GM18508 (cell line): ENCODE measurements around the gene NUP54.

ENCODE experiments used
- ATAC-seq: cut with Tn5 transposase; IDR thresholded peaks from one replicate; pipeline ENCODE4 v1.9.1; 2021; ENCODE audit warnings: moderate number of reproducible peaks; ENCODE audit not compliant: insufficient read depth, unreplicated experiment

Gene NUP54

DNA sequence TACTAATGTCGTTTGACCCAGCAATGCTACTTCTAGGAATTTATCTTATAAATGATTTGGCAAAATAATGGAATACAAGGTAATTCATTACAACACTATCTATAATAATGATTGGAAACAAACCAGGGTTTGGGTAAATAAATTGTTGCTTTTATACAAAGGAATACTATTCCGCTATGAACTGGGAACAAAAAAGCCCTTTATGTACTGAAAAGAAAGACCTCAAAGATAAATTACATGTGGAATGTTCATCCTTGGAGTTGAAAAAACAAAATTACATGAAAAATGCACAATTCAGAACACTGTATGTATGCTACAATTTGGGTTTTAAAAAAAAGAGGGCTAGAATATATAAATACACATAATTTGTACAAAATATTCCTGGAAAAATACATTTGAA lies 5.2 kb upstream of the NUP54 start:
- ATAC-seq, result no peak

DNA sequence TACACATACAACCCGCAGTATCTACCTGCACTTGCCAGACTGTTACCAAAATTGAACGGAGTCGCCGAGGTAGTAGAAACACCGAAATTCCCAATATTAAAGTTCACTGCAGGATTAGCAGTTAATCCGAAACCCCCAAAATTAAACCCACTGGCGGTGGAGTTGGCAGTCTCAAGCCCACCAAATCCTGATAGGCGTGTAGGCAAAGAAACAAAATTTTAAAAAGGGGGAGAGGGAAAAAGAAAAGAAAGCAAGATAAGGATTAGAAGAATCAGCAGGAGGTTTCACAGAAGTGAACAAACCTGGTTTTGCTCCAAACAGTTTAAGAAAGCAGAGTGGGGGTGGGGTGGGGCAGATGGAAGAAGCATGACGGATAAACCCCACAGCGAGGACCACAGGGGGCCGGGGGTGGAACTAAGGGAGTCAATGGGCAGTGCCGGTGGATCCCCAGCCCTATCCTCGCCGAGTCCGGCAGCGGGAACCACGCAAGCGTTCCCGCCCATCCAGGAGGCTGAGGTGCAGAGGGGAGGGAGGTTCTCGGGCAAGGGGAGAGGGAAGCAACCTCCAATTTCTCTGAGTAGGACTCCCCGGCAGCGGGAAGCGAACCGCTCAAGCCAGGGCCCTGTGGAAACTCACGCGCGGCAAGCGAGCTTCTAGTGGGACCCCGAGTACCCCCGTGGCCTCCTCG lies 599 bp downstream of the NUP54 start:
- ATAC-seq, result no peak

DNA sequence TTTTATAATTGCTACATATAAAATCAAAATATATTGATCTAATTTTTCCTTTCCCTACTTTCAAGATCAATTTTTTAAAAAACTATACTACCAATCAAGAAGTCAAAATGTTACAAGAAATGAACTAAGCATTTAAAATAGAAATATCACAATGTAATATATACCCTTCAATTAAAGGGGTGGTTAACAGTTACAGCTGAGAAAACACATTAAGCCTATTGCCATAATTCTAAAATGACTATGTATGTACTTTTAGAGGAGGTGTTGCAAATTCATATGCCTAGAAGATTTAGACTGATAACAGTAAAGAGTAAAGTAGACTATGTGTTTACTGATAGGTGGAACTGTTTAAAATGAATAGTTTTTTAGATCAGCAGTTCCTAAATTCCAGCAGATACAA lies 3.7 kb downstream of the NUP54 start:
- ATAC-seq, result no peak

DNA sequence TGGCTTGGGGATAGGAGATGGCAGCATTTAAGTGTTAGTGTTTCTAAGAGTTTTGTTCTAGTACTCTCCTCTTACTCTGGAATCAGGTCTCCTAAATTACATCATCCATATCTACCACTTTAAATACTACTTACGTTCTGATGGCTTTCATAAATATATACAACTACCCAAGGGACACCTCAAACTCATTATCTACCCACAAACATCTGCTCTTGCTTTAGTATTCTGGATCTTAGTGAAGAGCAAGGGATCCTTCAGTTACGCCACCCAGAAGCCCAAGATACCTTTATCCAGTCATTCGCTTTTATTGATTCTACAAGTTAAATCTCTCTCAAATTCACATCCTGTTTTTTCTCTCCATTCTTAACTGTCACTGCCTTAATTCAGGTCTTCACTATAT lies 7.0 kb downstream of the NUP54 start:
- no peak for ATAC-seq

DNA sequence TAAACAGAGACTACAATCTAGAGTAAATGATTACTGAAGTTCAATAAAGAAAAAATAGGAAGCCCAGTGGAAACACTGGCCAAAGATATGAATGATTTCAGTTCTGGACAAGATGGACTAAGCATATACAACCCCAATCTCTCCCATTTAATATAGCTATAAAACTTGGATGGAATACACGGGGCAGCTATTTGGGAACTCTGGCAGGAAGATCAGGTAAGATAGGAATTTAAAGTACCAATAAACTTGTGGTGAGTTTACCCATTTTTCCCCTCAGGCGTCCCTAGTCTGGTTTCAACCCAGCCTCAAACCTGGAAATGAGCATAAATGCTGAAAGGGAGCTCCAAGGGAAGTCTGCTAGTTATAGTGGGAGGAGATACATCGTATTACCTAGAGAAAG lies 20.4 kb downstream of the NUP54 start:
- no peak for ATAC-seq

DNA sequence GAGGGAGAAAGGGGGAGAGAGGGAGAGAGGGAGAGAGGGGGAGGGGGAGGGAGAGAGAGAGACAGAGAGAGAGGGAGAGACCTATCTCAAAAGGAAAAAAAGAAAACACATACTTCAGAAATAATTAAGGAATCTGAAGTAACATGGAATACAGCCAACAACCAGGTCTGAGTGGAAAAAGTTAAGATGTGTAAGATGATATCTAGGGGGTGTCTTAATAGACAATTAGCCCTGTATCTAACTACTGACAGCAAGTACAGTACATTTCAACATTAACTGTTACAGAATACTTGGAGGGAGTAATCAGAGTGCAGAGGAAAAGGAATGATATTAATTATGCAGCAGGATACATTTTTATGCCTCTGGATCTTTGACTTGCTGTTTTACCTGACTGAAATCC lies 22.4 kb downstream of the NUP54 start:
- no peak for ATAC-seq

DNA sequence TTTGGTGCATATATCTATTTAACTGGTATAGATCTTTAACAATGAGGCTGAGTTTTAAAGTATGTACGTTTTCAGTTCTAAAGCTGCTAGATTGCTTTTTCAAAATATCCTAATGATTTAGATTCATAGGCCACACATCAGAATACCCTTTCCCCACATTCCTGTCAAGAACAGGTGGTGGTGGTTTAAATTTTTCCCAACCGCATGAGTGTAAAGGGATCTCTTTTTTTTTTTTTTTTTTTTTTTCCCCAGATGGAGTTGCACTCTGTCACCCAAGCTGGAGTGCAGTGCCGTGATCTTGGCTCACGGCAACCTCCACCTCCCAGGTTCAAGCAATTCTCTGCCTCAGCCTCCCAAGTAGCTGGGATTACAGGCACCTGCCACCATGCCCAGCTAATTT lies 28.0 kb downstream of the NUP54 start:
- no peak for ATAC-seq

DNA sequence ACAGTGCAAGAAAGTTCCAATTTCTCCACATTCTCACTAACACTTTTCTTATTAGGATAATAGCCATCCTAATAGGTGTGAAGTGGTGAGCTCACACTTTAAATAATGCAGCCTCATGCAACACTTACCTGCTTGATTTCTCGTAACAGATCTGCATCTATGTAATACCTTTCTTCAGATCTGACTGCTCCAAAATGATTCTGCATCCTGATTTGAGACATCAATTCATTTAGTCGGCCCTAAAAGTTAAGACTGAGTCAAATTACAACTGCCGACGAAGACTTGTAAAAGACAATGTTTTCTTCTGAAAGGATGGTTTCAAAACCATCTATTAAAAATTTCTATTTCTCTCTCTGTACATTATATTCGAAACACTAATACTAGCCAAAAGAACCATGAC lies 30.7 kb downstream of the NUP54 start:
- ATAC-seq, result no peak

DNA sequence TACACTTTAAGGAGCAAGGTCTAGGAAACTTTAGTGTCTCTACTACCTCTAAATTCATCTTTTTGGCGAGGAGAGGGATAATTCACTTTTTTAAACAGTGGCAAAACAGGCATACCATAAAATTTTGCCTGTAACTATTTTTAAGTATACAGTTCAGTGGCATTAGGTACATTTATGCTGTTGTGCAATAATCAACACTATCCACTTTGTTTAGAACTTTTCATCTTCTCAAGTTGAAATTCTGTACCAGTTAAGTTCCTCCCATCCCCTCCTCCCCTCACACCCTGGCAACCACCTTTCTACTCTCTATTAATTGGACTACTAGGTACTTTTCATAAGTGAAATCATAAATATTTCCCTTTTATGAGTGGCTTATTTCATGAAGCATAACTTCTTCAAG lies 31.4 kb downstream of the NUP54 start:
- ATAC-seq, result no peak

DNA sequence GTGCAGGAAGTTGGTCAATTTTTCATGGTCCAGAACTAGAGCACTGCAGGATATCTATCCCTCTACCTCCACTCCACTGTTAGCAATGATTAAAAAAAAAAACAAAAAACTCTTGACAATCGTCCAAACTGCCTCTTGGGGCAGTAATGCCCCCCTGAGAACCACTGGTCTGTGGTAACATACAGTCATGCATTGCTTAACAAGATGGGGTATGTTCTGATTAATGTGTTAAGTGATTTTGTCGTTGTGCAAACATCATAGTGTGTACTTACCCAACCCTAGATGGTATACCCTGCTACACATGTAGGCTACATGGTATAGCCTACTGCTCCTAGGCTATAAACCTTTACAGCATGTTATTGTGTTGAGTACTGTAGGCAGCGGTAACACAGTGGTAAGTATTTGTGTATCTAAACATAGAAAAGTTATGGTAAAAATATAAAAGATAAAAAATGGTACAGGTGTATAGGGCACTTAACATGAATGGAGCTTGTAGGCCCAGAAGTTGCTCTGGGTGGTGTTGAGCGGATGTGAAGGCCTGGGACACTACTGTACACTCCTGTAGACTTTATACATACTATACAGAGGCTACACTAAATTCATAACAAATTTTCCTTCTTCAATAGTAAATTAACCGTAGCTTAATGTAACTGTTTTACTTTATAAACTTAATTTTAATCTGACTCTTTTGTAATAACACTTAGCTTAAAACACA lies 39.6 kb downstream of the NUP54 start:
- ATAC-seq, result no peak

DNA sequence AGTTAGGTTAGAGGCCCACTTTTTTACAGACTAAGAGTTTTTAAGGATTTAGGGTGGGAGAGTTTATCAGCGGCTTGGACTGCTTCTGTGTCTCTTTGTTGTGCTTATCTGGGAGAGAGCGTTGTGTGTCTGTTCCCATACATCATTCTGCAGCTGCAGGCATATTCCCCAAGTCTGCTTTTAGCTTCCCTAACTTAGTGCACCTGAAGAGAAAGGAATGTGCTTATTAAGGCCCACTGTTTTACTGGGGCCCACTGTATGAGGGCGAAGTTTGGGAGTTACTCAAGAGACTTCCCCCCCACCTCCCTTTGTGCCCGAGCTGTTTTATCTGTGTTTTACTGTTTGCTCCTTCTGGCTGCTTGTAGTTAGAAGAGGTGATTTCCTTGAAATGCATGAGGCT lies 41.8 kb downstream of the NUP54 start:
- ATAC-seq, result no peak

DNA sequence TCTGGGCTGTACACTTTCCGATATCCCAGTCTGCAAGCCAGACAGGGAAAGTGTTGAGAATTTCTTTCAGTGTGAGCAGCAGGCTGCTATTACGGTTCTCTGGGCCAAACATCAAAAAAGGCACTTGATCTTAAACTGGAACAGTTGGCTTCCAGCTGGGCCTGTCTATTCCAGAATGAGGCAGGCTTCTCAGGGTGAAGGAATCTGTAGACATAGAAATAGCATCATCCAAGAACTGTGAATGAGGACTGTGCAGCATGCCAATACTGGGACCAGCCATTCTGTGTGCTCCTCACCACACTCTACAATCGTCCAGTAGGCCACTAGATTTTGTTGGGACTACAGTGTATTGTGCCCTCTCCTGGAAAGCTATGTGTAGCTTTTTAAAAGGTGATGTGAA lies 42.5 kb downstream of the NUP54 start:
- ATAC-seq, result no peak

DNA sequence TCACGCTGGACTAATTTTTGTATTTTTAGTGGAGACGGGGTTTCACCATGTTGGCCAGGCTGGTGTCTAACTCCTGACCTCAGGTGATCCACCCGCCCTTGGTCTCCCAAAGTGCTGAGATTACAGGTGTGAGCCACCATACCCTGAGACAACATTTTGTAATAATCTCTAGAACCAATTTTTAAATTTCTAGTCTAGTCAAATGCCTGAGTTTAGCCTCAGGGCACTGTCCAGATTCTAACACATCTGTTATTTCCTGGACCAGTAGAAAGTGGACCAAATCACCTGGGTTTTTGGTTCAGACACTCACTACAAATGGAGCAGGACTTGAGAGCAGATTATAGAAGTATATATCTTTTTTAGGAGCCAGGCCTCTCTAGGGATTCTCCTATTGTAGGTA lies 52.1 kb downstream of the NUP54 start:
- no peak for ATAC-seq

DNA sequence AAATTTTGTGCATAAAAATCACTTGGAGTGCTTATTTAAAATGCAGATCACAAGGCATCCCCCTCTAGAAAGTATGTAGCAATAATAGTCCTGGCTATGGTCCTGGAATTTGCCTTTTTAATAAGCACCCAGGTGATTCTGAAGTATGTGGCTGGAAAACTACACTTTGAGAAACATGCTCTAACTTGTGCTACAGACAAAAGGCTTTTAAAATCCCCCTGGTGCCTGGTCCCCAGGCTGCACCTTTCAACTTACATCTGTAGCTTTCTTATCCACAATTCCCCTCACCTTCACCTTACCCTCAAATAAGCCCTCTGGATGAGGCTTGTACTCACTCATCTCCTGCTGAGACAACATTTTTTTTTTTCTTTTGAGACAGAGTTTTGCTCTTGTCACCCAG lies 52.6 kb downstream of the NUP54 start:
- ATAC-seq, result no peak

DNA sequence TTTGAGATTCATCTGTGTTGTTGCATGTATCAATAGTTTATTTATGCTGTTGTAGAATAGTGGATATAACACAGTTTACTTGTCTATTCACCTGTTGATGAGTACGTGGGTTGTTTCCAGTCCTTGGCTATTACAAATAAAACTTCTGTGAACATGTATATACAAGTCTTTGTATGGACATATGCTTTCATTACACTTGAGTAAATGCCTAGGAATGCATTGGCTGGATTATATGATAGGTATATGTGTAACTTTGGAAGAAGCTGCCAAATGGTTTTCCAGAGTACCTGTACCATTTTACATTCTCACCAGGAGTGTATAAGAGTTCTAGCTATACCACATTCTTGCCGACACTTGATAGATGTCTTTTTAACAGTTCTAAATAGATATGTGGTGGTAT lies 57.1 kb downstream of the NUP54 start:
- ATAC-seq, result no peak

DNA sequence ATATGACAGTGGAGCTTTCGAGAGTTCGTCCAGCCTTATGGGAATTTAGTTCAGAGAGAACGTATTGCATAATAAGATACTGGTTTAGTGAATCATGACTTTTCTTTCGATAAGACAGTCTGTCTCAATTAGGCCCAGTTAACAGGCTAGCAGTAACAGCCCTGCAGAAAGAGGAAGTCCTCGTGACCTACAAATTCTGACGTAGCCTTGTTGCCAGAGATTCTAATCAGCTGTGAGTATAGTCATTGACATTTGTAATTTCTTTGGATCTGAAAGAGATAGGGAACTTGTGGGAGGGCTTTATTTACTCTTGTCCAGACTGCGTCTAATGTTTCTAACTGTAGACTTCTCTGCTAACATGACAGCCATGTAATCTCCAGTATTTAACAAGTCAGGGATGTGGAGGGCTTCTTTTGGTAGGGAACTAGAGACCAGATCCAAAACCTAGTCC lies 57.9 kb downstream of the NUP54 start:
- ATAC-seq, result no peak

DNA sequence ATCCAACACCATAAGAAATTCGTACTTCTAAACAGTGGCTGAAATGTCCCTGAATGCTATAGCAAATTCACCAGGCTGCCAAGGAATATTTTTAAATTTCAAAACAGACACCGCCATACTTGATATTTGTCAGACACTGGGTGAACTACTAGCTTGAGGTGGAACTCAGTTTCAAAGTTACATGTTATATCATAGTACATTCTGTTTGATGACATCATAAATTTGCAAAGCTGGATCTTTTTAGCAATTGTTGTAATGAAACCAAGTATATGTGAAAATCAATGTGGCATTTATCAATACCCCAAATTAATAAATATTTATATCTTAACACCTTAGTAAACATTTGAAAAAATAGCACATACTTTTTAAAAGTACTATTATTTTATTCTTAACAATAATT lies 59.5 kb downstream of the NUP54 start:
- ATAC-seq, result no peak

DNA sequence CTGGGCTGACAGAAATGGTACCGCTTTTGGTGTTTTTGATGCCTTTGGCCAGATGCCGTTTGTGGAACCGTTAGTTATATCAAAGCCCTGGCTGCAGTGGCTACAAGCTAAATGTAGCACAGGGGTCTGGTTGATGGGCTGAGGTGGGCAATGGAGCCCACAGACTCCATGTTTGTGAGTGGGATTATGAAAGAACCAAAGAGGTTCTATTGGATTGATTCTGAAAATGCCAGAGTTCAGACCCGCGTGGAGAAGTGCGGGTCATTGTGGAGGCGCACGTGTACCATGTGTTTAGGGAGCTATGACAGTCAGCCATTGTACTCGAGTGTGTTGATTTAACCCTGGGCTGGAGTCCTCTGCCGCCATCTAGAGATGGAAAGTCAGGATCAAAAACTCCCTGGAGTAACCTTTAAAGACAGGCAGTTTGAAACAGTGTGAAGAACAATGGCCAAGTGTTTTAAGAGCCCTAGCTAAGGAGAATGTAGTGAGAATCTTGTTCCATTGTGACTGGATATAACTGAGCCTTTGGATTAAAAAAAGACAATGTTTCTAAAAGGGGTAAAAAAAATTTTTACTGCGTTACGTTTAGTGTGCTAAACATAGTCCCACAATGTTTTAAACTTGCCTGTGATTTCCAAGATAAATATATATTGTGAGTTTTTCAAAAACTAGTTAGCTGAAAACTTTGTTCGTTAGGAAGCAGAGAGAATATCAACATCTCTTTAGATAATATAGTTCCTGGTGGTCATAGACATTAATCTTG lies 61.0 kb downstream of the NUP54 start:
- ATAC-seq, result no peak

DNA sequence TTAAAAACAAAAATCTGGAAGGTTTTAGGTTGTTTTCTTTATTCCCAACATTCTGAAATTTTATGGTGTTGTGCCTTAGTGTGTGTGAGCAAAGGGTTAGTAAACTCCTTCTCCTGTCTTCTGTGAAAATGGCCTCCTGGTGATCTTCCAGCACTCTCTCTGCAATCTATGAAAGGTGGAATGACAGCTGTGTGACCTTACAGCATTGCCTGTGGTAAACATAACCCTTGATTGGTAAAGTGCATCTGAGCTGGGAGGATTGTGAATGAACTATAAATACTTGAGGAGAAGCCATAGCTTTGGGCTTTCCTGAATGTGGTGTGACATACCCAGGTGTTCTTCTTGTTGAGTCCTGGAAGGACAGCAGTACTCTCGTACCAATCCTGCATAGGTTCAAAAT lies 63.7 kb downstream of the NUP54 start:
- no peak for ATAC-seq

DNA sequence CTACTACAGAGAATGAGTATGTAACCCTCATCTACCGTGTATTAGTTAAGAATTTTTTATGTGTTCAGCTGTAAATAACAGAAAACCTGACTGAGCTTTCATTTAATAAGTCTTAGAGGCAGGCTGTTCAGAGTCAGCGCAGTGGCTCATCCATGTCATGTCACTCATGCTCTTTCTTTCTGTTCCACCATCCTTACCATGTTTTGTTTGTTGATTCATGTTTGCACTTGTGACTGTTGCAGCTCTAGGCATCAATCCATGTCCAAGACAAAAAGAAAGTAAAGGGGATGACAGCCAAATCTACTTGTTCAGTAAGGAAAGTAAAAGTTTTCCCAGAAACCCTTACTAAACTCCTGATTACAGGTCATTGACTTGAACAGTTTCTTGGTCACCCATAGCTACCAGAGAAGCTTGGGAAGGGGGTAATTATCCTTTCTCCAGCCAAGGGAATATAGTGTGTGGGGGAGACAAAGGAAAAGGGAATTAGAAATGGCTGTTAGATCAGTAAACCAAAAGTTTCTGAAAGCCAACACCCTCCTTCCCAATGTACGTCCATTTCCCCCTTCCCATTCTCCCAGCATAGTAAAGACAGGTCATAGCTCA lies 64.7 kb downstream of the NUP54 start:
- ATAC-seq, result no peak

DNA sequence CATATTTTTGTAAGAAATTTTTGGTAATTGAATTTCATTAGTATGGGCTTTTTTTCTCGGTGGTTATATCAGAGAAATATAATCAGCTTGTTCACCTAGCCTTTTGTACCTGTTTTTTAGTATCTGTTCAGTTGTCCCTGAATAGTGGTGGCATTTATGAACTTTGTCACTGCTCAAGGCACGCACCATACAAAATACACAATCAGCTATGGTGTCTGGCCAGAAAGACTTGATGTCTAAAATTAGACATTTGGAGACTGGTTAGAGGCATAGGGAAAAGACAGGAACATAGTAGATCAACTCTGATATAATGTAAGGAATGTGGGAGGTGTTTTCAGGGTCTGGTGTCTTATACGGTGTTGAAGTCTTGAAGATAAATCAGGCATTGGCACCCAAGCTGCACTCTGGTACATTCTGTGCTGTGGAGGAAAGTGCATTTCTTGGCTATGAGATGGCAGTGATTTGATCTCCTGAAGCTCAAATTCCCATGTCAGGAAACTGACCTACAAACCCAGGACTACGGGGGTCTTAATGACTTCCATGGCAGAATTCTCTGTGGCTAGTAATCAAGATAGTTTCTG lies 70.1 kb downstream of the NUP54 start:
- ATAC-seq, result no peak
